GM12878 (cell line): ENCODE data around the gene MTA3. TPM values are rescaled to one million over a fixed set of nuclear protein-coding genes. Genes with fewer than 3 reads are reported as not detected.

Experiments
- BHLHE40 ChIP-seq, 2 experiments: fragments of 450-650 bp in 1 of 2; IDR thresholded peaks; 2 replicates each; pipeline ENCODE4 v1.6.1; 2011 to 2017; ENCODE audit warnings: low read depth in 2 of 2, borderline replicate concordance in 1 of 2, improper control_type of control experiment in 1 of 2, low read length in 1 of 2, mild to moderate bottlenecking in 1 of 2
- CBFB ChIP-seq: IDR thresholded peaks from 2 replicates; pipeline ENCODE4 v1.6.1; 2016; ENCODE audit warnings: antibody characterized with exemption, low read depth
- CHD2 ChIP-seq: IDR thresholded peaks from 2 replicates; pipeline ENCODE4 v1.6.1; 2011; ENCODE audit warnings: low read depth, low read length, improper control_type of control experiment, borderline replicate concordance
- MEF2A ChIP-seq: IDR thresholded peaks from 2 replicates; pipeline ENCODE4 v1.6.1; 2011; ENCODE audit warnings: low read depth, mild to moderate bottlenecking, low read length, moderate library complexity; ENCODE audit not compliant: insufficient read depth
- MTA2 ChIP-seq: fragments of 450-650 bp; IDR thresholded peaks from 2 replicates; pipeline ENCODE4 v1.6.1; 2016; ENCODE audit warnings: low read depth, mild to moderate bottlenecking, moderate library complexity
- NBN ChIP-seq: fragments of 450-650 bp; IDR thresholded peaks from 2 replicates; pipeline ENCODE4 v1.6.1; 2016
- NR2C1 ChIP-seq: fragments of 450-650 bp; IDR thresholded peaks from 2 replicates; pipeline ENCODE4 v1.6.1; 2017; ENCODE audit warnings: antibody characterized with exemption, mild to moderate bottlenecking, moderate library complexity
- NR2C2 ChIP-seq: IDR thresholded peaks from 2 replicates; pipeline ENCODE4 v1.6.1; 2011; ENCODE audit warnings: borderline replicate concordance, low read depth; ENCODE audit not compliant: control insufficient read depth, insufficient read length
- PML ChIP-seq: IDR thresholded peaks from 2 replicates; pipeline ENCODE4 v1.6.1; 2012; ENCODE audit warnings: low read length, inconsistent platforms
- RAD21 ChIP-seq: IDR thresholded peaks from 2 replicates; pipeline ENCODE4 v1.6.1; 2011; ENCODE audit warnings: mild to moderate bottlenecking, low read depth, low read length, moderate library complexity; ENCODE audit not compliant: insufficient read depth
- RBBP5 ChIP-seq: fragments of 200-600 bp; sonication (generic); conservative IDR thresholded peaks from 2 replicates; pipeline ENCODE4 v1.6.1; 2016
- RUNX3 ChIP-seq: IDR thresholded peaks from 2 replicates; pipeline ENCODE4 v1.6.1; 2012; ENCODE audit warnings: low read length, inconsistent platforms
- TARDBP ChIP-seq: IDR thresholded peaks from 2 replicates; pipeline ENCODE4 v1.6.1; 2016; ENCODE audit warnings: borderline replicate concordance
- TCF7 ChIP-seq: IDR thresholded peaks from 2 replicates; pipeline ENCODE4 v1.6.1; 2014; ENCODE audit warnings: antibody characterized with exemption, borderline replicate concordance
- USF1 ChIP-seq: IDR thresholded peaks from 2 replicates; pipeline ENCODE4 v1.6.1; 2011; ENCODE audit warnings: borderline replicate concordance, low read depth, mild to moderate bottlenecking, moderate library complexity, mixed read lengths, low read length; ENCODE audit not compliant: insufficient read depth; ENCODE audit errors: extremely low read length
- WRNIP1 ChIP-seq: IDR thresholded peaks from 2 replicates; pipeline ENCODE4 v1.6.1; 2011; ENCODE audit warnings: low read depth, low read length, improper control_type of control experiment, borderline replicate concordance
- YBX1 ChIP-seq: fragments of 450-650 bp; IDR thresholded peaks from 2 replicates; pipeline ENCODE4 v1.6.1; 2016; ENCODE audit warnings: antibody characterized with exemption
- YY1 ChIP-seq: IDR thresholded peaks from 2 replicates; pipeline ENCODE4 v1.6.1; 2011; ENCODE audit warnings: low read depth, mild to moderate bottlenecking, low read length
- ZNF274 ChIP-seq: IDR thresholded peaks from one replicate; pipeline ENCODE4 v1.8.0; 2011; ENCODE audit not compliant: insufficient read length, insufficient read depth
- ZNF384 ChIP-seq: IDR thresholded peaks from 2 replicates; pipeline ENCODE4 v1.6.1; 2012; ENCODE audit warnings: low read depth, mild to moderate bottlenecking, low read length, improper control_type of control experiment, borderline replicate concordance
- polyA plus RNA-seq, 11 experiments: library from polyadenylated mRNA; depleted of rRNA in 4 of 11; unstranded in 6 of 11; stranded (reverse) in 5 of 11; fragments of >200 nt; fragmentation: Nextera tagmentation in 4 of 11; fragmentation: Illumina TruSeq in 1 of 11; extraction: Ambion mirVana in 4 of 11; extraction: Trizol in 1 of 11; gene quantifications; 1 replicate in 1 of 11; 2 replicates in 10 of 11; pipeline versions ENCODE4 v1.2.1 to v1.2.3, GENCODE V29; 2011 to 2016; ENCODE audit warnings: inconsistent platforms in 2 of 11, missing spikeins in 2 of 11, low read depth in 1 of 11
- total RNA-seq, 4 experiments: library from RNA; depleted of rRNA in 3 of 4; stranded (reverse); fragments of >200 nt in 3 of 4; fragmentation: Illumina TruSeq in 1 of 4; extraction: Trizol in 1 of 4; gene quantifications; 2 replicates each; pipeline versions ENCODE4 v1.2.1 to v1.2.3, GENCODE V29; 2013 to 2021
- TF ChIP-seq, protein P1 (sequence below): fragments of 450-650 bp; IDR thresholded peaks from 2 replicates; pipeline ENCODE4 v1.6.1; 2017; ENCODE audit warnings: mild to moderate bottlenecking, moderate library complexity
- TF ChIP-seq, protein P2 (sequence below): IDR thresholded peaks from 2 replicates; pipeline ENCODE4 v1.6.1; 2011; ENCODE audit warnings: low read depth, low read length, improper control_type of control experiment, borderline replicate concordance
- TF ChIP-seq, protein P3 (sequence below), 3 experiments: IDR thresholded peaks in 2 of 3; conservative IDR thresholded peaks in 1 of 3; 2 replicates each; pipeline ENCODE4 v1.5.1; 2011; ENCODE audit warnings: low read depth in 3 of 3, low read length in 3 of 3, mild to moderate bottlenecking in 3 of 3, control low read depth in 2 of 3, moderate library complexity in 2 of 3, inconsistent platforms in 1 of 3, mixed read lengths in 1 of 3; ENCODE audit not compliant: control insufficient read depth in 2 of 3, insufficient read depth in 1 of 3; ENCODE audit errors: extremely low read depth in 1 of 3

Gene MTA3
- total and polyA plus RNA-seq, 10 of the 15 experiments (the other 5 are each of a cell fraction or from before 2014, with no cell fraction given): 17.6 to 45.5 (median 26.5) TPM

- TF ChIP-seq PML (no peak), ZNF274 (no peak), YBX1 (no peak), MTA2 (no peak), WRNIP1 (no peak), RBBP5 (no peak), RAD21 (peak; percentile 98), BHLHE40 (IDR thresholded peaks at IDR 0.05; ENCODE audit: borderline replicate concordance in 1 of 2, low read depth in 2 of 2, low read length in 1 of 2) (0 out of 4 replicates have a peak, but pooled peaks of 1 of the 2 experiments have one; percentile 29), CHD2 (no peak), USF1 (no peak), RUNX3 (peak; percentile 32; the same call in 1 of the 2 replicates), ZNF384 (peak; percentile 28; the same call in 1 of the 2 replicates), YY1 (peak; percentile 87), CBFB (no peak), MEF2A (0 out of 2 replicates have a peak, but pooled peaks have one; percentile 9), TARDBP (no peak), TCF7 (no peak), NR2C1 (no peak), NR2C2 (no peak), NBN (no peak)
- TF ChIP-seq, protein P1, sequence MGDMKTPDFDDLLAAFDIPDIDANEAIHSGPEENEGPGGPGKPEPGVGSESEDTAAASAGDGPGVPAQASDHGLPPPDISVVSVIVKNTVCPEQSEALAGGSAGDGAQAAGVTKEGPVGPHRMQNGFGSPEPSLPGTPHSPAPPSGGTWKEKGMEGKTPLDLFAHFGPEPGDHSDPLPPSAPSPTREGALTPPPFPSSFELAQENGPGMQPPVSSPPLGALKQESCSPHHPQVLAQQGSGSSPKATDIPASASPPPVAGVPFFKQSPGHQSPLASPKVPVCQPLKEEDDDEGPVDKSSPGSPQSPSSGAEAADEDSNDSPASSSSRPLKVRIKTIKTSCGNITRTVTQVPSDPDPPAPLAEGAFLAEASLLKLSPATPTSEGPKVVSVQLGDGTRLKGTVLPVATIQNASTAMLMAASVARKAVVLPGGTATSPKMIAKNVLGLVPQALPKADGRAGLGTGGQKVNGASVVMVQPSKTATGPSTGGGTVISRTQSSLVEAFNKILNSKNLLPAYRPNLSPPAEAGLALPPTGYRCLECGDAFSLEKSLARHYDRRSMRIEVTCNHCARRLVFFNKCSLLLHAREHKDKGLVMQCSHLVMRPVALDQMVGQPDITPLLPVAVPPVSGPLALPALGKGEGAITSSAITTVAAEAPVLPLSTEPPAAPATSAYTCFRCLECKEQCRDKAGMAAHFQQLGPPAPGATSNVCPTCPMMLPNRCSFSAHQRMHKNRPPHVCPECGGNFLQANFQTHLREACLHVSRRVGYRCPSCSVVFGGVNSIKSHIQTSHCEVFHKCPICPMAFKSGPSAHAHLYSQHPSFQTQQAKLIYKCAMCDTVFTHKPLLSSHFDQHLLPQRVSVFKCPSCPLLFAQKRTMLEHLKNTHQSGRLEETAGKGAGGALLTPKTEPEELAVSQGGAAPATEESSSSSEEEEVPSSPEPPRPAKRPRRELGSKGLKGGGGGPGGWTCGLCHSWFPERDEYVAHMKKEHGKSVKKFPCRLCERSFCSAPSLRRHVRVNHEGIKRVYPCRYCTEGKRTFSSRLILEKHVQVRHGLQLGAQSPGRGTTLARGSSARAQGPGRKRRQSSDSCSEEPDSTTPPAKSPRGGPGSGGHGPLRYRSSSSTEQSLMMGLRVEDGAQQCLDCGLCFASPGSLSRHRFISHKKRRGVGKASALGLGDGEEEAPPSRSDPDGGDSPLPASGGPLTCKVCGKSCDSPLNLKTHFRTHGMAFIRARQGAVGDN: no peak
- TF ChIP-seq, protein P2, sequence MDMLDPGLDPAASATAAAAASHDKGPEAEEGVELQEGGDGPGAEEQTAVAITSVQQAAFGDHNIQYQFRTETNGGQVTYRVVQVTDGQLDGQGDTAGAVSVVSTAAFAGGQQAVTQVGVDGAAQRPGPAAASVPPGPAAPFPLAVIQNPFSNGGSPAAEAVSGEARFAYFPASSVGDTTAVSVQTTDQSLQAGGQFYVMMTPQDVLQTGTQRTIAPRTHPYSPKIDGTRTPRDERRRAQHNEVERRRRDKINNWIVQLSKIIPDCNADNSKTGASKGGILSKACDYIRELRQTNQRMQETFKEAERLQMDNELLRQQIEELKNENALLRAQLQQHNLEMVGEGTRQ: no peak
- TF ChIP-seq, protein P3, sequence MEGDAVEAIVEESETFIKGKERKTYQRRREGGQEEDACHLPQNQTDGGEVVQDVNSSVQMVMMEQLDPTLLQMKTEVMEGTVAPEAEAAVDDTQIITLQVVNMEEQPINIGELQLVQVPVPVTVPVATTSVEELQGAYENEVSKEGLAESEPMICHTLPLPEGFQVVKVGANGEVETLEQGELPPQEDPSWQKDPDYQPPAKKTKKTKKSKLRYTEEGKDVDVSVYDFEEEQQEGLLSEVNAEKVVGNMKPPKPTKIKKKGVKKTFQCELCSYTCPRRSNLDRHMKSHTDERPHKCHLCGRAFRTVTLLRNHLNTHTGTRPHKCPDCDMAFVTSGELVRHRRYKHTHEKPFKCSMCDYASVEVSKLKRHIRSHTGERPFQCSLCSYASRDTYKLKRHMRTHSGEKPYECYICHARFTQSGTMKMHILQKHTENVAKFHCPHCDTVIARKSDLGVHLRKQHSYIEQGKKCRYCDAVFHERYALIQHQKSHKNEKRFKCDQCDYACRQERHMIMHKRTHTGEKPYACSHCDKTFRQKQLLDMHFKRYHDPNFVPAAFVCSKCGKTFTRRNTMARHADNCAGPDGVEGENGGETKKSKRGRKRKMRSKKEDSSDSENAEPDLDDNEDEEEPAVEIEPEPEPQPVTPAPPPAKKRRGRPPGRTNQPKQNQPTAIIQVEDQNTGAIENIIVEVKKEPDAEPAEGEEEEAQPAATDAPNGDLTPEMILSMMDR (IDR thresholded peaks at IDR 0.05 in 2 of 3, conservative IDR thresholded peaks at IDR 0.05 in 1 of 3; ENCODE audit: control insufficient read depth in 2 of 3, extremely low read depth in 1 of 3, insufficient read depth in 1 of 3, low read depth in 3 of 3, low read length in 3 of 3): peak; percentile 98 to 99 (median 99)
Observed at GRCh38 chr2:42663106-42663780, 94.8 kb downstream of the MTA3 start (continued).
